ENCODE measurements around the gene KRT6A.

The KRT6A gene

DNA sequence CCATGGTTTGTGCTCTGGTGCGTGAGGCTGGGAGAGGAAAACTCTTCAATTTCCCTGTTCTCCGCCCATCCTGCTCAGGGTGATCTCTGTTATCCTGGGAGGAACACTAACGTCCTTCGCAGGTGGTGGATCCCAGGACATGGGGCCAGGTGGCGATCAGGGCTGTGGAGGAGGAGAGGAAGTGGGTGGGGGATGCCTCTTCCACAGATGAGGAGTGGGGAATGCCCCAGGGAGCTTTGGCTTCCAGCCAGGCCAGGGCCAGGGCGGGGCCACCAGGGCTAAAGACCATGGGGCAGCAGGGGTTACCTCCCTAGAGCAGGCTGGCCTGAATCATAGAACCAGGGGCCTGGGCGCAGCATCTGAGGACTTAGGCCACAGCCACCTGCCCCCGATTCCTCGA, 55.5 kb downstream of the KRT6A start:
- no peak for DNase-seq
